A549 (cell line): ENCODE measurements around the gene VPS4A. TPM values are rescaled to one million over a fixed set of nuclear protein-coding genes. Genes with fewer than 3 reads are reported as not detected.

ENCODE experiments used
- ATAC-seq, 2 experiments: fragments of 200-7000 bp in 1 of 2; fragments of >200 bp in 1 of 2; cut with Nextera tagmentation in 1 of 2; cut with Tn5 transposase in 1 of 2; 3 replicates each; pipeline versions ENCODE4 v1.8.0 to v1.9.1; 2018 to 2020; ENCODE audit warnings: mild to moderate bottlenecking in 1 of 2, moderate library complexity in 1 of 2
- CTCF ChIA-PET: fragments of 300-600 bp; sonication (Branson Sonifier 250); formaldehyde crosslinking; extraction: SDS; loops from one replicate; lab custom pipeline; 2021; ENCODE audit warnings: antibody characterized with exemption, inconsistent platforms; lab: Yijun Ruan, JAX
- POLR2A ChIA-PET: fragments of 350-600 bp; formaldehyde crosslinking; extraction: SDS; loops from one replicate; lab custom pipeline; 2021; ENCODE audit warnings: antibody characterized with exemption, inconsistent platforms; lab: Yijun Ruan, JAX
- DNase-seq, 2 experiments: peaks; one replicate each; pipeline versions ENCODE4 v3.0.0 to v3.0.0-alpha.2; 2011 to 2016; ENCODE audit warnings: low read depth in 1 of 2, low spot score in 1 of 2
- FAIRE-seq: peaks from 2 replicates; lab custom pipeline; 2011; peaks lifted over from hg19 to GRCh38; lab: Jason Lieb, UNC
- H3K27ac ChIP-seq, 2 experiments: fragments of >200 bp; sonication (Bioruptor Twin); formaldehyde crosslinking; 3 replicates each; pipeline ENCODE4 v1.5.1; 2016 to 2017
- H3K4me1 ChIP-seq: fragments of >200 bp; sonication (Bioruptor Twin); formaldehyde crosslinking; 3 replicates; pipeline ENCODE4 v1.6.1; 2016
- H3K4me2 ChIP-seq: fragments of >200 bp; sonication (Bioruptor Twin); formaldehyde crosslinking; 3 replicates; pipeline ENCODE4 v1.6.1; 2016
- H3K4me3 ChIP-seq: fragments of >200 bp; sonication (Bioruptor Twin); formaldehyde crosslinking; 3 replicates; pipeline ENCODE4 v1.5.1; 2016
- H3K9me3 ChIP-seq: fragments of >200 bp; sonication (Bioruptor Twin); formaldehyde crosslinking; 3 replicates; pipeline ENCODE4 v1.6.1; 2016
- CBX8 ChIP-seq: fragments of 200-600 bp; sonication (generic); IDR thresholded peaks from 2 replicates; pipeline ENCODE4 v1.6.1; 2016
- EHMT2 ChIP-seq: fragments of 200-600 bp; sonication (generic); IDR thresholded peaks from 2 replicates; pipeline ENCODE4 v1.6.1; 2016; ENCODE audit warnings: antibody characterized with exemption, low read depth, mild to moderate bottlenecking, moderate library complexity
- EP300 ChIP-seq, 2 experiments: fragments of >200 bp; sonication (Bioruptor Twin); formaldehyde crosslinking; IDR thresholded peaks; 2 replicates in 1 of 2; 3 replicates in 1 of 2; pipeline ENCODE4 v1.6.1; 2016 to 2017
- HDAC2 ChIP-seq: fragments of 200-600 bp; sonication (generic); IDR thresholded peaks from 2 replicates; pipeline ENCODE4 v1.6.1; 2016
- HMGXB4 ChIP-seq: fragments of 250-450 bp; sonication (Bioruptor Pico); IDR thresholded peaks from 2 replicates; pipeline ENCODE4 v1.5.0; 2021; ENCODE audit warnings: mild to moderate bottlenecking, moderate library complexity, borderline replicate concordance
- HOXB5 ChIP-seq: fragments of 250-450 bp; sonication (Bioruptor Pico); IDR thresholded peaks from 2 replicates; pipeline ENCODE4 v1.5.0; 2020; ENCODE audit warnings: mild to moderate bottlenecking, moderate library complexity
- JUN ChIP-seq, 2 experiments: fragments of >200 bp; sonication (Bioruptor Twin); formaldehyde crosslinking; IDR thresholded peaks; 2 replicates in 1 of 2; 3 replicates in 1 of 2; pipeline ENCODE4 v1.6.1; 2016 to 2017
- JUNB ChIP-seq: fragments of >200 bp; sonication (Bioruptor Twin); formaldehyde crosslinking; IDR thresholded peaks from 2 replicates; pipeline ENCODE4 v1.6.1; 2016
- MAZ ChIP-seq: fragments of 150-350 bp; IDR thresholded peaks from 2 replicates; pipeline ENCODE4 v1.6.1; 2014; ENCODE audit warnings: antibody characterized with exemption, low read depth, low read length, borderline replicate concordance
- NR3C1 ChIP-seq: fragments of >200 bp; sonication (Bioruptor Twin); formaldehyde crosslinking; IDR thresholded peaks from 3 replicates; pipeline ENCODE4 v1.6.1; 2017
- POLR2A ChIP-seq: IDR thresholded peaks from 2 replicates; pipeline ENCODE4 v1.6.1; 2012; ENCODE audit warnings: mild to moderate bottlenecking, low read length
- RNF2 ChIP-seq: fragments of 200-600 bp; sonication (generic); IDR thresholded peaks from 2 replicates; pipeline ENCODE4 v1.6.1; 2016; ENCODE audit warnings: low read depth, mild to moderate bottlenecking, antibody characterized with exemption, moderate library complexity, borderline replicate concordance
- TP53 ChIP-seq: fragments of 250-450 bp; sonication (Bioruptor Pico); IDR thresholded peaks from 2 replicates; pipeline ENCODE4 v1.5.0; 2021; ENCODE audit warnings: mild to moderate bottlenecking, moderate library complexity
- ZFP36 ChIP-seq: fragments of 450-650 bp; IDR thresholded peaks from 2 replicates; pipeline ENCODE4 v1.6.1; 2014; ENCODE audit warnings: borderline replicate concordance; ENCODE audit not compliant: partially characterized antibody
- WGBS: methylation state at CpG from one replicate; pipeline ENCODE4 v1.1.6; 2017; ENCODE audit errors: missing lambda C conversion rate; 5-methylcytosine and 5-hydroxymethylcytosine counted together
- polyA plus RNA-seq, 4 experiments: library from polyadenylated mRNA; depleted of rRNA in 3 of 4; stranded (reverse); fragments of >200 nt; fragmentation: RNase III in 1 of 4; extraction: RNeasy Plus Mini Kit Qiagen cat#74134 plus additional on column Dnase treatment in 1 of 4; gene quantifications; 2 replicates in 3 of 4; 3 replicates in 1 of 4; pipeline ENCODE4 v1.2.3, GENCODE V29; 2011 to 2017
- TF ChIP-seq, protein P1 (sequence below): fragments of 250-450 bp; sonication (Bioruptor Pico); IDR thresholded peaks from 2 replicates; pipeline ENCODE4 v1.5.0; 2020; ENCODE audit warnings: low read depth, mild to moderate bottlenecking, moderate library complexity
- TF ChIP-seq, protein P2 (sequence below): IDR thresholded peaks from 2 replicates; pipeline ENCODE4 v1.6.1; 2012; ENCODE audit warnings: low read depth, borderline replicate concordance

Gene VPS4A
- polyA plus RNA-seq, 2 of the 4 experiments (the other 2 are of a cell fraction): 12.9 to 28.1 TPM

- POLR2A ChIA-PET: no interaction called here
- Histone ChIP-seq H3K4me1 (no peaks in the 10 kb centered on the region), H3K9me3 (no peaks in the 10 kb centered on the region), H3K4me3 (no peak overlapping the region), H3K4me2 (no peak overlapping the region), H3K27ac (no peak overlapping the region)
- DNase-seq (no peak), ATAC-seq (no peak), FAIRE-seq (no peak)
- CTCF ChIA-PET: interaction anchor here (0.8 to 1.4 kb wide), 3 partner anchors 11 to 13 kb away, joined by 3 to 4 read pairs (median 3); no protein-coding TSS in a partner anchor
- TF ChIP-seq JUN (IDR thresholded peaks at IDR 0.05) (no peak), MAZ (no peak)
- 94% methylated on average over 7 of the region's 7 CpGs for WGBS
Observed at GRCh38 chr16:69366431-69366830, 55.3 kb downstream of the VPS4A start.

- Histone ChIP-seq H3K27ac (no peak overlapping the region), H3K4me2 (no peak overlapping the region), H3K4me1 (no peaks in the 10 kb centered on the region), H3K4me3 (no peak overlapping the region), H3K9me3 (no peaks in the 10 kb centered on the region)
- no peak for DNase-seq
- no peak for ATAC-seq
- WGBS: 89% methylated on average over 7 of the region's 7 CpGs
- no peak for FAIRE-seq
- POLR2A ChIA-PET: interaction anchor here (0.6 kb wide), 1 partner anchor 40 kb away, joined by 6 read pairs; no protein-coding TSS in a partner anchor
- TF ChIP-seq TP53 (CRISPR knock-in tag) (no peak), HDAC2 (no peak), POLR2A (no peak), CBX8 (no peak), MAZ (no peak), HMGXB4 (CRISPR knock-in tag) (no peak), ZFP36 (no peak), HOXB5 (no peak)
- TF ChIP-seq, protein P1, sequence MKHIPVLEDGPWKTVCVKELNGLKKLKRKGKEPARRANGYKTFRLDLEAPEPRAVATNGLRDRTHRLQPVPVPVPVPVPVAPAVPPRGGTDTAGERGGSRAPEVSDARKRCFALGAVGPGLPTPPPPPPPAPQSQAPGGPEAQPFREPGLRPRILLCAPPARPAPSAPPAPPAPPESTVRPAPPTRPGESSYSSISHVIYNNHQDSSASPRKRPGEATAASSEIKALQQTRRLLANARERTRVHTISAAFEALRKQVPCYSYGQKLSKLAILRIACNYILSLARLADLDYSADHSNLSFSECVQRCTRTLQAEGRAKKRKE (CRISPR knock-in tag): no peak
- TF ChIP-seq, protein P2, sequence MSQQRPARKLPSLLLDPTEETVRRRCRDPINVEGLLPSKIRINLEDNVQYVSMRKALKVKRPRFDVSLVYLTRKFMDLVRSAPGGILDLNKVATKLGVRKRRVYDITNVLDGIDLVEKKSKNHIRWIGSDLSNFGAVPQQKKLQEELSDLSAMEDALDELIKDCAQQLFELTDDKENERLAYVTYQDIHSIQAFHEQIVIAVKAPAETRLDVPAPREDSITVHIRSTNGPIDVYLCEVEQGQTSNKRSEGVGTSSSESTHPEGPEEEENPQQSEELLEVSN: no peak
- TF ChIP-seq, all 56 proteins: peak for 0
- CTCF ChIA-PET: interaction anchor here (0.6 to 2.2 kb wide), 3 partner anchors 10 to 16 kb away, joined by 3 to 5 read pairs (median 4); partner anchors contain the start of gene TMED6
Observed at GRCh38 chr16:69367980-69368379, 56.8 kb downstream of the VPS4A start.

- H3K4me2 ChIP-seq: no peak overlapping the region
- no peak overlapping the region for H3K4me3 ChIP-seq
- ChIA-PET POLR2A (no interaction called here), CTCF (interaction anchor here (2.2 kb wide), 1 partner anchor 17 kb away, joined by 5 read pairs; the partner anchor contains the start of gene TMED6)
- ATAC-seq (no peak), FAIRE-seq (no peak), DNase-seq (no peak)
- WGBS: 96% methylated on average over 4 of the region's 4 CpGs
- no peak for TF ChIP-seq JUNB
- TF ChIP-seq EP300 (IDR thresholded peaks at IDR 0.05): no peak
- no peak for TF ChIP-seq HMGXB4 (CRISPR knock-in tag)
- no peak for TF ChIP-seq RNF2
- no peak for TF ChIP-seq JUN (IDR thresholded peaks at IDR 0.05)
- TF ChIP-seq HOXB5: no peak
- no peak for TF ChIP-seq NR3C1
- no peak for TF ChIP-seq TP53 (CRISPR knock-in tag)
- no peak for TF ChIP-seq EHMT2
- no peak overlapping the region for H3K27ac ChIP-seq
- H3K4me1 ChIP-seq: no peaks in the 10 kb centered on the region
- H3K9me3 ChIP-seq: no peaks in the 10 kb centered on the region
Observed at GRCh38 chr16:69368866-69369265, 57.7 kb downstream of the VPS4A start.
